HepG2 (cell line): ENCODE results near the gene ARMC3. TPM values are rescaled to one million over a fixed set of nuclear protein-coding genes. Genes with fewer than 3 reads are reported as not detected.

Experiments used
- ATAC-seq: fragments of 200-7000 bp; cut with Tn5 transposase; 3 replicates; pipeline ENCODE4 v1.9.1; 2020; ENCODE audit warnings: mild to moderate bottlenecking, moderate library complexity
- BruUV-seq: library from RNA; stranded (reverse); fragments of 400-500 nt; replicated peaks from 2 replicates; lab custom pipeline; 2021; lab: Mats Ljungman, UMichigan
- CTCF ChIA-PET: fragments of 300-600 bp; formaldehyde crosslinking; extraction: SDS; loops from one replicate; lab custom pipeline; 2021; ENCODE audit warnings: low total read pairs, inconsistent platforms, low intra/inter-chr PET ratio; lab: Yijun Ruan, JAX
- POLR2A ChIA-PET: fragments of 350-600 bp; sonication (Branson Sonifier 250); formaldehyde crosslinking; loops from one replicate; lab custom pipeline; 2020; ENCODE audit warnings: antibody characterized with exemption, inconsistent platforms; lab: Yijun Ruan, JAX
- DNase-seq: peaks from one replicate; pipeline ENCODE4 v3.0.0-alpha.2; 2015; ENCODE audit warnings: low spot score
- FAIRE-seq: peaks from 3 replicates; lab custom pipeline; 2011; peaks lifted over from hg19 to GRCh38; lab: Jason Lieb, UNC
- H2AFZ ChIP-seq: one replicate; pipeline ENCODE4 v1.6.1; 2011; ENCODE audit warnings: low read length, inconsistent platforms
- H3K27ac ChIP-seq: fragments of 300-600 bp; 3 replicates; pipeline ENCODE4 v1.8.0; 2011; ENCODE audit warnings: mixed run types, mild to moderate bottlenecking, mixed read lengths, low read length, inconsistent platforms; ENCODE audit not compliant: insufficient read depth; ENCODE audit errors: extremely low read length
- H3K27me3 ChIP-seq, 2 experiments: fragments of 200-600 bp in 1 of 2; 2 replicates in 1 of 2; 3 replicates in 1 of 2; pipeline versions ENCODE4 v1.6.0 to v1.8.0; 2011; ENCODE audit warnings: low read length in 2 of 2, mild to moderate bottlenecking in 2 of 2, moderate library complexity in 2 of 2, inconsistent platforms in 1 of 2; ENCODE audit not compliant: insufficient read depth in 2 of 2, control insufficient read depth in 1 of 2
- H3K36me3 ChIP-seq, 2 experiments: fragments of 200-600 bp in 1 of 2; replicated peaks in 1 of 2; 2 replicates in 1 of 2; 3 replicates in 1 of 2; pipeline versions ENCODE4 v1.5.1 to v1.8.0; 2011; ENCODE audit warnings: low read length in 2 of 2, inconsistent platforms in 1 of 2; ENCODE audit not compliant: insufficient read depth in 2 of 2, control insufficient read depth in 1 of 2
- H3K4me1 ChIP-seq: 2 replicates; pipeline ENCODE4 v1.5.1; 2012; ENCODE audit warnings: low read length, inconsistent platforms; ENCODE audit not compliant: insufficient read depth
- H3K4me2 ChIP-seq: 2 replicates; pipeline ENCODE4 v1.6.0; 2011; ENCODE audit warnings: low read depth, low read length, inconsistent platforms
- H3K4me3 ChIP-seq, 3 experiments: fragments of 200-600 bp in 1 of 3; sonication (generic), shearing (Covaris generic) in 1 of 3; replicated peaks in 1 of 3; 2 replicates each; pipeline ENCODE4 v1.5.1; 2011 to 2016; ENCODE audit warnings: low read length in 3 of 3, inconsistent platforms in 2 of 3, low read depth in 2 of 3, mild to moderate bottlenecking in 2 of 3, control low read depth in 1 of 3, mixed read lengths in 1 of 3; ENCODE audit not compliant: insufficient read depth in 1 of 3
- H3K79me2 ChIP-seq: one replicate; pipeline ENCODE4 v1.6.1; 2011; ENCODE audit warnings: low read length, inconsistent platforms; ENCODE audit not compliant: insufficient read depth
- H3K9ac ChIP-seq: 2 replicates; pipeline ENCODE4 v1.6.0; 2011; ENCODE audit warnings: mild to moderate bottlenecking, low read depth, low read length, inconsistent platforms; ENCODE audit not compliant: insufficient read depth
- H3K9me3 ChIP-seq: 2 replicates; pipeline ENCODE4 v1.5.1; 2012; ENCODE audit warnings: mild to moderate bottlenecking, low read length
- H4K20me1 ChIP-seq: 2 replicates; pipeline ENCODE4 v1.6.0; 2011; ENCODE audit warnings: inconsistent platforms, mild to moderate bottlenecking, low read length, moderate library complexity; ENCODE audit not compliant: insufficient read depth
- KDM2A ChIP-seq: sonication (generic); formaldehyde crosslinking; IDR thresholded peaks from 2 replicates; pipeline ENCODE4 v1.4.0; 2020; ENCODE audit warnings: low read depth, missing genetic modification reagents, borderline replicate concordance
- MAFF ChIP-seq: IDR thresholded peaks from 2 replicates; pipeline ENCODE4 v1.6.1; 2011; ENCODE audit warnings: low read depth, low read length, improper control_type of control experiment
- MAFK ChIP-seq, 2 experiments: IDR thresholded peaks in 1 of 2; conservative IDR thresholded peaks in 1 of 2; 2 replicates each; pipeline ENCODE4 v1.6.1; 2011; ENCODE audit warnings: improper control_type of control experiment in 2 of 2, low read length in 2 of 2
- NFATC3 ChIP-seq: sonication (generic); formaldehyde crosslinking; IDR thresholded peaks from 2 replicates; pipeline ENCODE4 v1.5.1; 2020; ENCODE audit warnings: mild to moderate bottlenecking, missing genetic modification reagents
- NFE2L2 ChIP-seq: fragments of 150-350 bp; IDR thresholded peaks from 2 replicates; pipeline ENCODE4 v1.6.1; 2014; ENCODE audit warnings: low read length
- SETDB1 ChIP-seq: sonication (generic); formaldehyde crosslinking; IDR thresholded peaks from 2 replicates; pipeline ENCODE4 v1.5.1; 2020; ENCODE audit warnings: missing genetic modification reagents, mild to moderate bottlenecking, borderline replicate concordance
- SP140L ChIP-seq: sonication (generic); formaldehyde crosslinking; IDR thresholded peaks from 2 replicates; pipeline ENCODE4 v1.4.0; 2020; ENCODE audit warnings: missing genetic modification reagents, borderline replicate concordance
- ZNF841 ChIP-seq: sonication (generic); formaldehyde crosslinking; IDR thresholded peaks from 2 replicates; pipeline ENCODE4 v1.8.1; 2023; ENCODE audit warnings: missing genetic modification reagents, borderline replicate concordance
- WGBS: methylation state at CpG from one replicate; pipeline ENCODE4 v1.1.6; 2017; ENCODE audit warnings: low lambda C conversion rate; 5-methylcytosine and 5-hydroxymethylcytosine counted together
- in situ Hi-C: cut with HindIII; loops from 2 replicates; pipeline ENCODE4 v1.10.0; 2017; ENCODE audit warnings: low pct_unique_long_range_greater_than_20kb; ENCODE audit not compliant: extremely low pct_ligation_motif_present
- intact Hi-C: fragments of 100-400 bp; cut with micrococcal nuclease; formaldehyde crosslinking; loops from one replicate; pipeline ENCODE4 v1.10.0; 2022; ENCODE audit not compliant: unreplicated experiment
- polyA plus RNA-seq, 8 experiments: library from polyadenylated mRNA; depleted of rRNA in 3 of 8; stranded (reverse) in 7 of 8; unstranded in 1 of 8; fragments of >200 nt; fragmentation: Illumina TruSeq in 4 of 8; extraction: Trizol in 4 of 8; gene quantifications; 2 replicates each; pipeline versions ENCODE4 v1.2.1 to v1.2.3, GENCODE V29; 2011 to 2016; ENCODE audit warnings: low read depth in 4 of 8, missing spikeins in 1 of 8, mixed read lengths in 1 of 8; ENCODE audit not compliant: insufficient read depth in 1 of 8
- total RNA-seq, 5 experiments: library from RNA; depleted of rRNA; stranded (reverse); fragments of >200 nt; fragmentation: Illumina TruSeq; extraction: Trizol; gene quantifications; 2 replicates each; pipeline ENCODE4 v1.2.3, GENCODE V29; 2016; ENCODE audit warnings: low read depth in 1 of 5
- TF ChIP-seq, protein P1 (sequence below), 2 experiments: sonication (generic) in 1 of 2; formaldehyde crosslinking in 1 of 2; IDR thresholded peaks; 2 replicates each; pipeline versions ENCODE4 v1.4.0 to v1.6.1; 2018 to 2020; ENCODE audit warnings: missing genetic modification reagents in 2 of 2, borderline replicate concordance in 1 of 2, low read depth in 1 of 2, mild to moderate bottlenecking in 1 of 2, missing biosample characterization in 1 of 2
- TF ChIP-seq, protein P2 (sequence below): sonication (generic); formaldehyde crosslinking; IDR thresholded peaks from 2 replicates; pipeline ENCODE4 v1.5.0; 2020; ENCODE audit warnings: missing genetic modification reagents, mild to moderate bottlenecking, borderline replicate concordance
- TF ChIP-seq, protein P3 (sequence below): sonication (generic); formaldehyde crosslinking; IDR thresholded peaks from 2 replicates; pipeline ENCODE4 v1.5.0; 2020; ENCODE audit warnings: mild to moderate bottlenecking, missing genetic modification reagents, moderate library complexity

The ARMC3 gene
- total and polyA plus RNA-seq, 2 of the 13 experiments (the other 11 are each of a cell fraction or from before 2014, with no cell fraction given), result not detected

DNA sequence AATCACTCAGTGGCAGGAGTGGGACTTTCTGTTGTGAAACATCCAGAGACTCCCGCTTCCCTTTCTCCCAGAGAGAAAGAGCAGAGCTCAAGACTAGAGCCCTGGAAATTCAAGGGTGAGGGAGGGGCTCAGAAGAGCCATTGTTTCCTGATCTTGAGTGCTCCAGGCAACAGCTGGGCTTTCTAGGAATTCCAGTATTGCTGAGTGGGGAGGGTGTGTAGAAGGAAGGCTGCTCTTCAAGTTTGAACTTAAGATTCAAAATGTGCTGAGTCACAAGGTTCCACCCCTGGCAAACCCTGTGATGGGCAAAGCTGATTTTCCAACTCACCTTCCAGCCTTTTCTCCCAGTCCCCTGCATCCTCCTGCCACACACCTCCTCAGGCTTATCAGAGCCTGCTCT, 125.2 kb downstream of the ARMC3 start:
- in situ Hi-C loops, result no loop called here
- no peak overlapping the region for H3K4me2 ChIP-seq
- no peak overlapping the region for H3K4me3 ChIP-seq
- BruUV-seq, result no TSS peak
- 0% methylated on average over 1 of the region's 1 CpG for WGBS
- no peaks in the 10 kb centered on the region for H3K36me3 ChIP-seq
- ATAC-seq, result no peak
- CTCF ChIA-PET, result no interaction called here
- TF ChIP-seq MAFF (0 out of 2 replicates have a peak, but pooled peaks have one; percentile 9), ZNF841 (CRISPR knock-in tag) (no peak), NFATC3 (CRISPR knock-in tag) (no peak), MAFK (conservative IDR thresholded peaks at IDR 0.05 in 1 of 2, IDR thresholded peaks at IDR 0.05 in 1 of 2; ENCODE audit: low read length in 2 of 2) (peak; percentile 17 to 38; a peak in 3 of 4 replicates), NFE2L2 (peak; percentile 71), SETDB1 (CRISPR knock-in tag) (no peak)
- TF ChIP-seq, all 625 proteins: peak for 3
- Histone ChIP-seq H3K9me3 (no peaks in the 10 kb centered on the region), H4K20me1 (no peaks in the 10 kb centered on the region), H3K9ac (no peak overlapping the region), H2AFZ (no peak overlapping the region), H3K4me1 (no peaks in the 10 kb centered on the region), H3K79me2 (no peaks in the 10 kb centered on the region), H3K27ac (no peak overlapping the region), H3K27me3 (peaks cover 1 to 3% of the 10 kb centered on the region in 2 experiments; a peak in 3 of 5 replicates)
- POLR2A ChIA-PET, result no interaction called here
- intact Hi-C loops, result no loop called here
- FAIRE-seq (no peak), DNase-seq (no peak)

DNA sequence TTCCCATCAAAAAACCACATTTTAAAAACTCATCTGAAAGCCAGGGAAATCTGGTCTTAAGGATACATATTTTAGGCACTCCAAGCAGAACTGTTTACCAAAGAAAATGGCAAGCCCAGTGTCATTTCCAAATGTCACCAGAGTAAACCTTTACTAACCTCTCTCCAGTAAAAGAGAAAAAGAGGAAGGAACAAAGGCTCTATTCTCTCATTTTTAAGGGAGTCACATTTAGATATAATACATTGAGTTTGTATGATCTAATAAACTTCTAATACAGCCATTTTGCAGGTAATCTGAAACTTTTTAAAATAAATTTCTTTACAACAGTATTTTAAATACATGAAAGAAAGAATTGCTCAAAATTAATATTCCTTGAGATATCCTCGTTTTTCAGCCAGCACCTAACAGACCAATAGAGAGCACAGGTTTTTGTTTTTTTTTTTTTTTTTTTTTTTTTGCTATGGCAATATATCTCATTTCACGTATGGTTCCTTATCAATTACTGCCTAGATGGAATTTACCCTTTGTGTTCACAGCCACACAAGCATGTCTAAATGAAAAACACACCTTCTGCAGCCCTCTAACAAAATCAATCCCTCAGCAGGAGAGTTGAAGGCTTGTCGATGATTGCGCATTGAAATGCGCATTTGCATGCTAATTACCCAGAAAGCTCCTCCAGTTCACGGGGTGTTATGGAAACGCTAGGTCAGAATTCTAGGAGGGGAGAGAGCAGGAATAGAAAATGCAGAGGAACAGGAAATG, 127.8 kb downstream of the ARMC3 start:
- H3K4me2 ChIP-seq, result no peak overlapping the region
- TF ChIP-seq SP140L (CRISPR knock-in tag), result no peak
- TF ChIP-seq, protein P1, sequence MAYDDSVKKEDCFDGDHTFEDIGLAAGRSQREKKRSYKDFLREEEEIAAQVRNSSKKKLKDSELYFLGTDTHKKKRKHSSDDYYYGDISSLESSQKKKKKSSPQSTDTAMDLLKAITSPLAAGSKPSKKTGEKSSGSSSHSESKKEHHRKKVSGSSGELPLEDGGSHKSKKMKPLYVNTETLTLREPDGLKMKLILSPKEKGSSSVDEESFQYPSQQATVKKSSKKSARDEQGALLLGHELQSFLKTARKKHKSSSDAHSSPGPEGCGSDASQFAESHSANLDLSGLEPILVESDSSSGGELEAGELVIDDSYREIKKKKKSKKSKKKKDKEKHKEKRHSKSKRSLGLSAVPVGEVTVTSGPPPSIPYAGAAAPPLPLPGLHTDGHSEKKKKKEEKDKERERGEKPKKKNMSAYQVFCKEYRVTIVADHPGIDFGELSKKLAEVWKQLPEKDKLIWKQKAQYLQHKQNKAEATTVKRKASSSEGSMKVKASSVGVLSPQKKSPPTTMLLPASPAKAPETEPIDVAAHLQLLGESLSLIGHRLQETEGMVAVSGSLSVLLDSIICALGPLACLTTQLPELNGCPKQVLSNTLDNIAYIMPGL (CRISPR knock-in tag; IDR thresholded peaks at IDR 0.05; ENCODE audit: borderline replicate concordance in 1 of 2, low read depth in 1 of 2), result no peak
- TF ChIP-seq, protein P2, sequence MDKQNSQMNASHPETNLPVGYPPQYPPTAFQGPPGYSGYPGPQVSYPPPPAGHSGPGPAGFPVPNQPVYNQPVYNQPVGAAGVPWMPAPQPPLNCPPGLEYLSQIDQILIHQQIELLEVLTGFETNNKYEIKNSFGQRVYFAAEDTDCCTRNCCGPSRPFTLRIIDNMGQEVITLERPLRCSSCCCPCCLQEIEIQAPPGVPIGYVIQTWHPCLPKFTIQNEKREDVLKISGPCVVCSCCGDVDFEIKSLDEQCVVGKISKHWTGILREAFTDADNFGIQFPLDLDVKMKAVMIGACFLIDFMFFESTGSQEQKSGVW (CRISPR knock-in tag), result no peak
- TF ChIP-seq, protein P3, sequence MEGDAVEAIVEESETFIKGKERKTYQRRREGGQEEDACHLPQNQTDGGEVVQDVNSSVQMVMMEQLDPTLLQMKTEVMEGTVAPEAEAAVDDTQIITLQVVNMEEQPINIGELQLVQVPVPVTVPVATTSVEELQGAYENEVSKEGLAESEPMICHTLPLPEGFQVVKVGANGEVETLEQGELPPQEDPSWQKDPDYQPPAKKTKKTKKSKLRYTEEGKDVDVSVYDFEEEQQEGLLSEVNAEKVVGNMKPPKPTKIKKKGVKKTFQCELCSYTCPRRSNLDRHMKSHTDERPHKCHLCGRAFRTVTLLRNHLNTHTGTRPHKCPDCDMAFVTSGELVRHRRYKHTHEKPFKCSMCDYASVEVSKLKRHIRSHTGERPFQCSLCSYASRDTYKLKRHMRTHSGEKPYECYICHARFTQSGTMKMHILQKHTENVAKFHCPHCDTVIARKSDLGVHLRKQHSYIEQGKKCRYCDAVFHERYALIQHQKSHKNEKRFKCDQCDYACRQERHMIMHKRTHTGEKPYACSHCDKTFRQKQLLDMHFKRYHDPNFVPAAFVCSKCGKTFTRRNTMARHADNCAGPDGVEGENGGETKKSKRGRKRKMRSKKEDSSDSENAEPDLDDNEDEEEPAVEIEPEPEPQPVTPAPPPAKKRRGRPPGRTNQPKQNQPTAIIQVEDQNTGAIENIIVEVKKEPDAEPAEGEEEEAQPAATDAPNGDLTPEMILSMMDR, result no peak
- TF ChIP-seq KDM2A, result no peak

More for the DNA sequence above, 127.8 kb downstream of the ARMC3 start:
- Histone ChIP-seq H3K4me3 (no peak overlapping the region), H3K36me3 (no peaks in the 10 kb centered on the region), H3K9ac (no peak overlapping the region), H3K27ac (no peak overlapping the region), H3K4me1 (no peaks in the 10 kb centered on the region), H4K20me1 (no peaks in the 10 kb centered on the region), H3K79me2 (no peaks in the 10 kb centered on the region), H2AFZ (no peak overlapping the region), H3K27me3 (peaks cover 1 to 3% of the 10 kb centered on the region in 2 experiments; a peak in 3 of 5 replicates), H3K9me3 (no peaks in the 10 kb centered on the region)
- no peak for FAIRE-seq
- DNase-seq, result no peak
- BruUV-seq, result no TSS peak
- intact Hi-C loops, result no loop called here
- 50% methylated on average over 7 of the region's 7 CpGs for WGBS
- CTCF ChIA-PET, result no interaction called here
- in situ Hi-C loops, result no loop called here
- POLR2A ChIA-PET, result no interaction called here
- ATAC-seq, result no peak
